Measurements from ENCODE around the gene ELK1.
"Not testable (repeated sequence)": the region's sequence is repeated elsewhere in the genome, so short reads cannot be mapped to it uniquely, and the experiment has no call there.

Gene ELK1

DNA sequence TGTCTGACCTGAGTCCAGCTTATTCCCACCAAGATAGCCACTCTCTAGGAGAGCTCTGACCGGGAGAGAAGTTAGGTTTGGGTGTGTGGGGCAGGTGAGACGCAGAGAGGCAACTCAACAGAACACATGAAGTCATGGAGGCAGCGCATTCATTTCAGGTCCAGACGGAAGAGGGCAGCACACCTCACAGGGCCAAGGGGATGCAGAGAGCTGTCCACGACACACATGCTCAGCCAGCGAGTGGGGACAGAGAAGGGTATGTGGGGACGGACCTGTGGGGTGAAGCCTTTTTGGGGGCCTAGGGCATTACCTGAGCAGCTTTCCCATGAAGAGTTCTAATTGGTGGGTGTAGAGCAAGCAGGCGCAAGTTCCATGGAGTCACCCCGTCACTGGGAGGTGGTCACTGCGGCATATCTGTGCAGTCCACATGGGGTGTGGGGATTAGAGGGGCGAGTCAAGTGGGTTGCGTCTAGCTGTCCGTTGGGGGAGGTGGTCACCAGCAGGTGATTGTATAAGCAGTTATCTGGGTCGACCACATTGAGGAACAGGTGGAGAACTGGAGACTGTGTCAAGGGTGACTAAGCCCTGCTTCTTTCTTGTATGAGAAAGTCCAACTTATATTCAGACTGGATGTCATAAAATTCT, 32.9 kb upstream of the ELK1 start:
- TF ChIP-seq, protein P1, sequence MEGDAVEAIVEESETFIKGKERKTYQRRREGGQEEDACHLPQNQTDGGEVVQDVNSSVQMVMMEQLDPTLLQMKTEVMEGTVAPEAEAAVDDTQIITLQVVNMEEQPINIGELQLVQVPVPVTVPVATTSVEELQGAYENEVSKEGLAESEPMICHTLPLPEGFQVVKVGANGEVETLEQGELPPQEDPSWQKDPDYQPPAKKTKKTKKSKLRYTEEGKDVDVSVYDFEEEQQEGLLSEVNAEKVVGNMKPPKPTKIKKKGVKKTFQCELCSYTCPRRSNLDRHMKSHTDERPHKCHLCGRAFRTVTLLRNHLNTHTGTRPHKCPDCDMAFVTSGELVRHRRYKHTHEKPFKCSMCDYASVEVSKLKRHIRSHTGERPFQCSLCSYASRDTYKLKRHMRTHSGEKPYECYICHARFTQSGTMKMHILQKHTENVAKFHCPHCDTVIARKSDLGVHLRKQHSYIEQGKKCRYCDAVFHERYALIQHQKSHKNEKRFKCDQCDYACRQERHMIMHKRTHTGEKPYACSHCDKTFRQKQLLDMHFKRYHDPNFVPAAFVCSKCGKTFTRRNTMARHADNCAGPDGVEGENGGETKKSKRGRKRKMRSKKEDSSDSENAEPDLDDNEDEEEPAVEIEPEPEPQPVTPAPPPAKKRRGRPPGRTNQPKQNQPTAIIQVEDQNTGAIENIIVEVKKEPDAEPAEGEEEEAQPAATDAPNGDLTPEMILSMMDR (IDR thresholded peaks at IDR 0.05) = no peak
- peaks cover 47% of the 10 kb centered on the region for H3K9me3 Mint-ChIP-seq
- no peak overlapping the region for H3K27ac Mint-ChIP-seq
- H3K36me3 Mint-ChIP-seq (ENCODE audit: low read depth) = no peaks in the 10 kb centered on the region
- H3K4me1 Mint-ChIP-seq = peaks cover 7% of the 10 kb centered on the region
- DNase-seq = no peak
- peaks cover 30% of the 10 kb centered on the region for H3K27me3 Mint-ChIP-seq (ENCODE audit: low read depth, poor library complexity)
- H3K4me3 Mint-ChIP-seq = peak overlapping the region; percentile 8

DNA sequence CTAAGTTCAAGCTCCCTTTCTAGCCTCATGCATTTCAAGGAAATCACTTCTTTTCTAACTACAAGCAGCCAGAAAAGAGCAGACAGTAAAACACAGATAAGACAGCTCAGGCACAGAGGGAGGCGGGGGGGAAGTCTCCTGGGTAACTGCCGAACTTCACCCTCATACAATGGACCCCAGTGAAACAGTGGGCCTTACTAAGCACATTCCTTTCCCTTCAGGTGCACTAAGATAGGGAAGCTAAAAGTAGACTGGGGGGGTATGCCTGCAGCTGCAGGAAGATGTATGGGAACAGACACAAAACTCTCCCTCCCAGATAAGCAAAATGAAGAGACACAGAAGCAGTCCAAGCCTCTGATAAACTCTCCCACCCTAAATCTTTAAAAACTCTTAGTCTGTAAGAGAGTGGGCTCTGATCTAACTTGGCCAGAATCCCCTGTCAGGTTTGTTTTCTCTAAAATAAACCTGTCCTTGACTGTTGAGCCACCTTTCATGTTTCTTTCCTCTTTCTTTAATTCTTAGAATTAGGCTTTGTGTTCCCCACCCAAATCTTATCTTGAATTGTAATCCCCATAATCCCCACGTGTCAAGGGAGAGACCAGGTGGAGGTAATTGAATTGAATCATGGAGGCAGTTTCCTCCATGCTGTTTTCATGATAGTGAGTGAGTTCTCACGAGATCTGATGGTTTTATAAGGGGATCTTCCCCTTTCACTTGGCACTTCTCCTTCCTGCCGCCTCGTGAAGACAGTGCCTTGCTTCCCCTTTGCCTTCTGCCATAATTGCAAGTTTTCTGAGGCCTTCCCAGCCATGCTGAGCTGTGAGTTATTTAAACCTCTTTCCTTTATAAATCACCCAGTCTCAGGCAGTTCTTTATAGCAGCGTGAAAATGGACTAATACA, 25.8 kb upstream of the ELK1 start:
- Mint-ChIP-seq H3K9me3 (peaks cover 60% of the 10 kb centered on the region), H3K27me3 (ENCODE audit: low read depth, poor library complexity) (peaks cover 13% of the 10 kb centered on the region)
- not testable (repeated sequence) for H3K36me3 Mint-ChIP-seq (ENCODE audit: low read depth); H3K4me3 Mint-ChIP-seq; H3K27ac Mint-ChIP-seq; DNase-seq; H3K4me1 Mint-ChIP-seq

DNA sequence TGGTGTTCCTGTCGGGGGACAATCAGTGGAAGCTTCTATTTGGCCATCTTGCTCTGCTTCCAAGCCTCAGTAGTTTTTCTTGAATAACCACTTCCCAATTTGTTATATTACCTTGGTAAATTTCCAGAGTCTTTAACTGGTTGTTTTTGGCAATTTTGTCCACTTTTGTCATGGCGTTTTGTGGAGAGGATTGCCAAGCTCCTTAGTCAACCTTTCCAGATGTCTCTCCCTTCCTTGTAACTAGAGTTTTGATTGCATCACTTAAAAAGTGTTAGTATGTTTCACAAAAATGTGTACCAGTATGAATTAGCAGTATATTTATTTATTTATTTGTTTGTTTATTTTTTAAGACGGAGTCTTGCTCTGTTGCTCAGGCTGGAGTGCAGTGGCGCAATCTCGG, 24.4 kb upstream of the ELK1 start:
- Mint-ChIP-seq H3K9me3 (peaks cover 67% of the 10 kb centered on the region), H3K27ac (no peak overlapping the region), H3K4me1 (no peaks in the 10 kb centered on the region), H3K27me3 (ENCODE audit: low read depth, poor library complexity) (peaks cover 6% of the 10 kb centered on the region), H3K36me3 (ENCODE audit: low read depth) (no peaks in the 10 kb centered on the region), H3K4me3 (no peak overlapping the region)
- no peak for DNase-seq
- TF ChIP-seq, protein P1 (IDR thresholded peaks at IDR 0.05) = no peak

DNA sequence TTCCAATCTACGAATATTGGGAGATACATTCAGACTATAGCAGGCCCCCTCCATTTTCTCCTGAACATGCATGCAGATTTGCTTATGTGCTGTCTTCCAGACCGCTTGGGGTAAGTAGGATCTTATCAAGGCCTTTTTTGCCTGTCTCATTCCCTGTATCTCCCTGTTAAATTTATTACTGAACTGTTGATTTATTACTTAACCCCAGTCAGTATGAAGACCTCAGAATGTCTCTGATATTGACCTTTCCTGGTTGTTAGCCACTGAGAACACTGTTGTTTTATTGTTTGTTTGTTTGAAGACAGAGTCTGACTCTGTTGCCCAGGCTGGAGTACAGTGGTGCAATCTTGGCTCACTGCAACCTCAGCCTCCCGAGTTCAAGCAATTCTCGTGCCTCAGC, 15.4 kb upstream of the ELK1 start:
- H3K4me3 Mint-ChIP-seq; DNase-seq; H3K27ac Mint-ChIP-seq; H3K36me3 Mint-ChIP-seq (ENCODE audit: low read depth); H3K4me1 Mint-ChIP-seq; H3K27me3 Mint-ChIP-seq (ENCODE audit: low read depth, poor library complexity): not testable (repeated sequence)
- peaks cover 43% of the 10 kb centered on the region for H3K9me3 Mint-ChIP-seq

DNA sequence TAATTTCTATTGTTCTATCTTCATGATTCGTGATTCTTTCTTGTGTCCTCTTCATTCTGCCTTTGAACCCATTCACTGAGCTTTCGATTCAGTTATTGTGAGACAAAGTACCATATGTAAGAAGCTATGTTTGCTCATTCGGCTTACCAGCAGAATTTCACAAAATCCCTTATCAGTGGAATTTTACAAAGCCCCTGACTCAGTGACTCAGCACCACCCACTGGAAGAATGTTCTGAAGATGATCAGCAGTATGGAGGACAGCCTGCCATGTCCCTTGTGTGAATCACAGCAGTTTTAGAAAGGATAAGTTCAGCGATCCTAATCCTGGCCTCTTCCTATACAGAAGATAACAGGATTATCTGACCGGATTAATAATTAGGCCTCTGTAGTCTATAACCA, 14.4 kb upstream of the ELK1 start:
- Mint-ChIP-seq H3K4me3 (no peak overlapping the region), H3K27me3 (ENCODE audit: low read depth, poor library complexity) (no peaks in the 10 kb centered on the region), H3K4me1 (no peaks in the 10 kb centered on the region), H3K36me3 (ENCODE audit: low read depth) (no peaks in the 10 kb centered on the region), H3K9me3 (peaks cover 43% of the 10 kb centered on the region), H3K27ac (no peak overlapping the region)
- no peak for DNase-seq
- TF ChIP-seq, protein P1 (IDR thresholded peaks at IDR 0.05) = no peak

DNA sequence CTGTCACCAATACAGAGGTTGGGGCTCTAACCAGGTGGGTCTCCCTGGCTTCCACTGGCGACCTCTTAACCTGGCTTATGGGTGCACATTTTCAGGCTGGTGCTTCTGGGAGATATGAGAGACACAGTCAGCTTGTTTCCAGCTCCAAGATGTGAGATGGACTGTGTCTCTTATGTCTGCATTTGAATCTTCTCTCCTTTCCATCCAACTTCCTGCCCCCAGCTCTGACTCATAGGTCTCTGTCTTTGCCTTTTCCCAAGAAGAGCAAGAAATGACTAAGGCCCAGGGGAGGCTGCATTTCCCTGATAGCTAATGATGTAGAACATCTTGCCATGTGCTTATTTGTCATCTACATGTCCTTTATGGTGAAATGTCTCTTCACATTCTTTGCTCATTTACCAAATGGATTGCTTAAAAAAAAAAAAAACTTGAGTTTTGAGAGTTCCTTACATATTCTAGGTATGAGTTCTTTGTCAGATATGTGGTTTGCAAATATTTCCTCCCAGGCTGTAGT, 11.8 kb upstream of the ELK1 start:
- peaks cover 5% of the 10 kb centered on the region for H3K4me1 Mint-ChIP-seq
- no peak overlapping the region for H3K27ac Mint-ChIP-seq
- DNase-seq = no peak
- peaks cover 3% of the 10 kb centered on the region for H3K27me3 Mint-ChIP-seq (ENCODE audit: low read depth, poor library complexity)
- no peak overlapping the region for H3K4me3 Mint-ChIP-seq
- H3K9me3 Mint-ChIP-seq = peaks cover 54% of the 10 kb centered on the region
- TF ChIP-seq, protein P1 (IDR thresholded peaks at IDR 0.05) = no peak
- H3K36me3 Mint-ChIP-seq (ENCODE audit: low read depth) = peaks cover 5% of the 10 kb centered on the region
